Stimulated activated CD4-positive, alpha-beta T cell treated with anti-CD3 and anti-CD28 coated beads, Interleukin-4, amount 100 ng/mL, for 1 hour (primary cell): ENCODE measurements around the gene SKAP2.

Experiments
- DNase-seq: peaks from one replicate; pipeline ENCODE4 v3.0.0-alpha.2; 2020

SKAP2 gene

GRCh38 chr7:26658389-26659084 is 205.9 kb downstream of the SKAP2 start:
- DNase-seq, result no peak

DNA sequence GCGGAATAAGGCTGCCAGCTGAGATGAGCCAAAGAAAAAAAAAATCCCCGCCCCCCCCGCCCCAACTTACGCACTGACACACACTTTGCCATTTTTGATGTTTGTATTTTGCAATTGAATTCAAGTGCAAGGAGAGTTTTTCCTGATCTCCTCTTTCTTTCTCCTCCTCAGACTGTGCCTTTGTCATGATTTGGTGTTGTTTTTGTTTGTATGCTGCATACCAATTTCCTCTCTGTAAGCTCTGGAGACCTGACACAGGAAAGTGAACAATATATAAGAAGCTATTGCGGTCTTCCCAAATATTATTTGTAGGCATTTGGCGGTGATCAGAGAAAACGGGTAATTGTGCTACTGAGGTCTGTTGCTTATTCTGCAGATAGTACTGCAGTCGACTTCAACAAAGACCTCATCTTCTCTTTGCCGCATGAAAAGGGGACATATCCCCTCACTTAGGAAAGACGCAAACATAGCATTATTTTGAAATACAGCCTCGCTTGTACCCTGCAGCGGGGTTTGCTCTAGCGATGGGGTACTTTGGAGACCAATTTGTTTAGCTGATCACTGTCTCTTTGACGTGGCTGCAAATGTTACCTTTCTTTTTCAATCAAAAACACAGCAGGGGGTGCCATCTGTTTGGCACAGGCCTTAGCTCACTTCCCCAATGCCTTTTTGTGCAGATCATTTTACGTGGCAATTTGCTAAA is 206.6 kb downstream of the SKAP2 start:
- no peak for DNase-seq

DNA sequence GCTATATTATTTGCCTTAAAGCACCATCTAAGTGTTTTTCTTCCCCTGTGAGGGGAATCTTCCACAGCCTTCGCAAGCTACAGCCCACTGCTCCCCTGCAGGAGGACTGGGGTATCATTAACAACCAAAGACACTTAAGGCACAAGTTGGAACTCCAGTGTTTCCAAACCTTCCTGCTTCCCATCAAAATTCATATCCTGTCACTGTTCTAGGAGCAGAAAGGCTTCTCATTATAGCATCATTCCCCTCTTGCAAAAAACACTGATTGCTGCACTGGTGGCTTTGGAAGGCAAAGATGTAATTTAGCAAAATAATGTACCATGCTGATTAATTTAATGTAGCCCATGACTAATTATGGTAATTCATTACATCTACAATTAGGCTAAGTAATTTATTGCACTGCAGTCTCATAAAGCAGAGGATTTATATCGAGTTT is 207.2 kb downstream of the SKAP2 start:
- no peak for DNase-seq

GRCh38 chr7:26656735-26657134 is 207.7 kb downstream of the SKAP2 start:
- DNase-seq, result no peak

- DNase-seq, result no peak
Observed at GRCh38 chr7:26655781-26656180, 208.6 kb downstream of the SKAP2 start.

- no peak for DNase-seq
Observed at GRCh38 chr7:26653430-26654399, 210.7 kb downstream of the SKAP2 start.

DNA sequence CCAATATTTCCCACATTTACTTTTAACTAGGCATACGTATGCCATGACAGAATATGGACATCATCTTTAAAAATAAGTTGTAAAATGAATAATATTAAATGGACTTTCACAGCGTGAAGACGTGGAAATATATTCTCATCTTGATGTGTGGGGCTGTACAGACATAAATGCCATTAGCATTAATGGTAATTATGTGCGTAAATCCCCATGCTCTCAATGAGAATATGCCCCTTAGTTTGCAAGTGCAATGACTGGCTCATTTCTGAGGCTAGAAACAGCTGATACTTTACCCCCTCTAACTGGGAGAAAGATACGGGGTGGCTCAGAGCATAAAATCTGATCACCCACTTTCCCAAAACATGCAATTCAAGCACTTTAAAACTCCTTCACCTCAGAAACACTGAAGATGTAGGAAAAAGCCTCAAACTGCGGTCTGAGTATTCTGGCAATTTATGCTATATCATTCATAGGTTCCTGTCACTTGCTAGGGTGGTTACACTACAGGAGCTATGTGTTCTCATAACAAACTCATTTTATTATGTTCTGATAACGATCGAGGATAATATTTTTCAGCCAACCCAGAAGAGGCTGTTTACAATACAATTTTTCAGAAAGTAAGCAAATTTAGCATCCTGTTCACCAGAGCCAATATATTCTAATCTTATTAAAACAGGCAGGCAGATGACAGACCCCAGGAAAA is 211.8 kb downstream of the SKAP2 start:
- no peak for DNase-seq

DNA sequence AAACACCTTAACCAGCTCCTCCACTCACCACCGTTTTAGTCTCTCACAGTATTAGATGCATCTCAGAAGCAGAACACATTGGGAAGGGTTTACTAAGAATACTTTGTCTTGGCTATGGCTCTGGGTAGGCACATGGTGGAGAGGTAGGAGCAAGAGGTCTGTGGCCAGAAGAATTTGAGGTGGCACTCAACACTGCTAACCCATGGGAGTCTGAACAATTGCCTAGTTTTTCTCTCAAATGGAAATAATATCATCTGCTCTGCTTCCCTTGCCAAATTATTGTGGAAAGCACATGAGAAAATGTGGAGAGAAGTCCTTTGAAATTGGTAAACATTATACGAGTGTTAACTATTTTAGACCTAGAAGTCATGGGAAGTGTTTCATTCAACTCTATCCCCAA is 214.3 kb downstream of the SKAP2 start:
- no peak for DNase-seq

GRCh38 chr7:26649388-26649787 is 215.0 kb downstream of the SKAP2 start:
- no peak for DNase-seq

DNA sequence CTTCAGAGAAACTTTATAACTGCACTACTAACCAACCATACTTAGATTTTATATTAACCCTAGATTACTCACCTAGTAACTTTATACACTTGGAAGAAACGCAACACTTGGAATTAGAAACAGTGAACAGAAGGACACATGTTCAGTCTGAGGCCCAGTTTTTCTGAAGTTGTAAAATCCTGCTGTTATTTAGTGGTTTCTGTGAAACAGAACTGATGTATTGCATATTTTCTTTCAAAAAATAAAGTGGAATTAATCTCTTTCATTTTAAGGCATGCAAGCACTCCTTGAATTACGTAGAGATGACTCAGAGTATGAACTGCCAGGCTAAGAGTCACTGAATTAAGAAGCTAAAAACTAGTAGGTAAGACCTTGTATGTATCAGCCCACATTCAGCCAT is 215.8 kb downstream of the SKAP2 start:
- no peak for DNase-seq

GRCh38 chr7:26646336-26647048 is 217.9 kb downstream of the SKAP2 start:
- DNase-seq, result no peak

DNA sequence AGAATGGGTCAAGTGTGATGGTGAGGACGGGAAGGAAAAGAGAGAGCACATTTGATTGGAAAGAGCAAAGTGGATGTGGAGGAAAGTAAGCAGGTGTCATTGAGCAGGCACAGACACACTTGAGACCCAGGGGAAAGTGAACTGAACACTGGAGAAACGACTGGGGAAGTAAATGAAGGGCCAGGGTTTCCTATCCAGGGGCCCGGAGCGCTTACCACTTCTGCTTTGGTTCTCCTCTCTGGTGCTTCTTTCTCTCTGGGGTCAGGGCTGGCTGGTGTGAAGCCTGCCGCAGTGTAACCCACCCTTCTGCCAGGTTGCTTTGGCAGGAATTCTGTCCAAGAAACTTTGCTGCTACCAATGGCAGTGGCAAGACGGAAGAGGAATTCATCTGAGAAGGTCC is 219.3 kb downstream of the SKAP2 start:
- no peak for DNase-seq

DNA sequence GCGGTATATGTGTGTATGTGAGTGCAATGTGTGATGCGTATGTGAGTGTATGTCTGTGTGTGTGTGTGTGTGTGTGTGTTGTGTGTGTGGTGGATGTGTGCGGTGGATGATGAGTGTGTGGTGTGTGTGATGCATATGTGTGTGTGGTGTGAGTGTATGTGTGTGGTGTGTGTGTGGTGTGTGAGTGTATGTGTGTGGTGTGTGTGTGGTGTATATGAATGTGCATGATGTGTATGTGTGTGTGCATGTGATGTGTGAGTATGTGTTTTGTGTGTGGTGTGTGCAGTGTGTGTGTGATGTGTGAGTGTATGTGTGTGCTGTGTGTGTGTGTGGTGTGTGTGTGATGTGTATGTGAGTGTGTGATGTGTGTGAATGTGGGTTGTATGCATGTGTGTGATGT is 222.0 kb downstream of the SKAP2 start:
- no peak for DNase-seq

GRCh38 chr7:26639695-26640094 is 224.7 kb downstream of the SKAP2 start:
- no peak for DNase-seq

DNA sequence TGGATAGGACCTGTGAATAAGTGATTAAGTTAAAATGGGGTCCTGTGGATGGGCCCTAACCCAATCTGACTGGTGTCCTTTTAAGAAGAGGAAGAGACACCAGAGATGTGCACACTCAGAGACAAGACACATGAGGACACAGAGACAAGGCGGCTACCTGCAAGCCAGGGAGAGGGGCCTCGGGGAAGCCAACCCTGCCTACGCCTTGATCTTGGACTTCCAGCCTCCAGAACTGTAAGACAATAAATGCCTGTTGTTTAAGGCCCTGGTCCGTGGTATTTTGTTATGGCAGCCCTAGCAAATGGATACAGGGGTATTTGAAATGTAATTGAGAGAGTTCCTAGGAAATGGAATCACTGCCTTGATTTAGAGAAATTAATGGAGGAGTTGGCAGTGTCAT is 225.3 kb downstream of the SKAP2 start:
- no peak for DNase-seq

DNA sequence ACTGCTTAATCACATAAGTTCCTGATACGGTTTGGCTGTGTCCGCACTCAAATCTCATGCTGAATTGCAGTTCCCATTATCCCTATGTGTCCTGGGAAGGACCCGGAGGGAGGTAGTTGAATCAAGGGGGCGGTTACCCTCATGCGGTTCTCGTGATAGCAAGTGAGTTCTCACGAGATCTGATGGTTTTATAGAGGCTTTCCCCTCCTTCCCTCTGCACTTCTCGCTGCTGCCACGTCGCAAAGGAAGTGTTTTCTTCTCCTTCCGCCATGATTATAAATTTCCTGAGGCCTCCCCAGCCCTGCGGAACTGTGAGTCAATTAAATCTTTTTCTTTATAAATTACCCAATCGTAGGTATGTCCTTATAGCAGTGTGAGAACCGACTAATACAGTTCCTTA is 226.2 kb downstream of the SKAP2 start:
- DNase-seq, result no peak

DNA sequence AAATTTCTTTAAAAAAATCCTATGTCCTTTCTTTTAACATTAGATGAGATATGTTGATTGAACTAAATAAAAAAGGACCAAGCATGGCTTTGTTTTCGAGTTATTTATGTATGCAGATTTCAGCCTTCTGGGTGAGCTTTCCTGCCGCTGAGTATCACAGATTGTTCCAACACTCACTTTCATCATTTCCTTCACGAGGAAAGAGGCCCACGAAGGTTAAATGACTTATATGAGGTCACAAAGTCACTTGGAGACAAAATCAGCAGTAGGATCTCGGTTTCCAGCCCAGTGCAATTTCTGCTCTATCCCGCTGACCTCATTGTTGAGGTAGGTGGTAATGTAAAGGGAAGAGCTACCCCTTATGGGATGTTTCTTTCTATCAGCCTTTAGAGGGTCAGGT is 226.8 kb downstream of the SKAP2 start:
- DNase-seq, result no peak

- no peak for DNase-seq
Observed at GRCh38 chr7:26636808-26637207, 227.6 kb downstream of the SKAP2 start.

DNA sequence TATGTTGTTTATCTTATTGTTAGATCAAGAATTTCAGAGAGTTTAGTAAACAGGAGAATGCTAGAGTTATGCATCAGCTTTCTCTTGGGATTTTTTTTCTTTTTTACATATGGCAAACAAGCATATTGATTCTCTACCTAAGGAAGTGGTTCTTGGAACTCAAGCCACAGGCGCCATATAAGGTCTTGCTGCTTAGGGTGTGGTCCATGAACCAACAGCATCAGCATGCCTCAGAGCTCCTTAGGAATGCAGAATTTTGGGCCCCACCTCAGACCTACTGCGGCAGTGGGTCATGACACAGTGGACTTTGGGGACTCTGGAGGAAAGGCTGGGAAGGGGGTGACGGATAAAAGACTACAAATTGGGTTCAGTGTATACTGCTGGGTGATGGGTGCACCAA is 230.8 kb downstream of the SKAP2 start:
- no peak for DNase-seq

DNA sequence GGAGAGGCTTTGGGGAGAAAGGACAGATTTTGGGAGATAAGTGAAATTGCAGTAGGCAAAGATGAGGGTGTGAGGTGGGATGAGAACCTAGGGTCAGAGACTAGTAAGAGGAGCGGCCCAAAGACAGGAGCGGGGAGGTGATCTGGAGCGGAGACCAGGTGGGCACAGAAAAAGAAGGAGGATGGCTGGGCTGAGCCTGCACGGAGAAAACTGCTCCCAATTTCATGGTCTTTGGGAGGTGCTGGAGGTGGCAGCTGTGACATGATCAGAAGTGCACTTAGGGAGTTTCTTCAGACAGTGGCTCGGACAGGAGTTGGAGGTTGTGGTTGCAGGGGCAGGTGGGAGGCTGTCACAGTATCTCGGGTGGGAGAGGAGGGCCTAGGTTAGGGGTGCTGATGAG is 232.8 kb downstream of the SKAP2 start:
- DNase-seq, result no peak

- DNase-seq, result no peak
Observed at GRCh38 chr7:26630941-26631580, 233.3 kb downstream of the SKAP2 start.

DNA sequence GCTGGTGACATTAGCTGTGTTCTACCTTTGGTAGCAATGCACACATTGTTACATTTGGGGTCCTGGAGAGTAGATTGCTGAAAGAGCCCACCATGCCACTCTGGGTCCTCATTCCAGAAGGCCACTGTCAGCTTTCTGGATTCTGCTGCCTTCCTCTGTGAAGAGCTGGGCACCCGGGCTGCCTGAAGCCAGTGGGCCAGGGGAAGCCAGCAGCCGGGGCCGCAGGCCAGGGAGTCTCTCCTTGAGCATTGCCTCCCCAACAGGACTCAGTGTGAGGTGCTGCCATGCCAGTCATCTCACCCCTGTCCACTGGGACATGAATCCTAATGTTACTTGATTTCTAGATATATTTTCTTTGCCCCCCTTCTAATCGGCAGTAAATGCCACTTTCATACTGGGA is 234.0 kb downstream of the SKAP2 start:
- no peak for DNase-seq
